Prostate gland (tissue), 2 donors: ENCODE results near the gene ZSWIM1.

Source experiments
- POLR2A ChIP-seq: fragments of 450-650 bp; IDR thresholded peaks from one replicate; pipeline ENCODE4 v1.6.1; 2016; ENCODE audit warnings: antibody characterized with exemption, mild to moderate bottlenecking
- POLR2AphosphoS5 ChIP-seq: sonication (generic); formaldehyde crosslinking; IDR thresholded peaks from one replicate; pipeline ENCODE4 v1.6.1; 2017; ENCODE audit warnings: antibody characterized with exemption
- TF ChIP-seq, protein P1 (sequence below), 4 experiments: fragments of 200-600 bp in 2 of 4; fragments of 450-650 bp in 2 of 4; sonication (generic) in 2 of 4; IDR thresholded peaks; 1 replicate in 3 of 4; 2 replicates in 1 of 4; pipeline ENCODE4 v1.5.1; 2016 to 2019; ENCODE audit warnings: antibody characterized with exemption in 4 of 4, mild to moderate bottlenecking in 2 of 4, moderate library complexity in 2 of 4

DNA sequence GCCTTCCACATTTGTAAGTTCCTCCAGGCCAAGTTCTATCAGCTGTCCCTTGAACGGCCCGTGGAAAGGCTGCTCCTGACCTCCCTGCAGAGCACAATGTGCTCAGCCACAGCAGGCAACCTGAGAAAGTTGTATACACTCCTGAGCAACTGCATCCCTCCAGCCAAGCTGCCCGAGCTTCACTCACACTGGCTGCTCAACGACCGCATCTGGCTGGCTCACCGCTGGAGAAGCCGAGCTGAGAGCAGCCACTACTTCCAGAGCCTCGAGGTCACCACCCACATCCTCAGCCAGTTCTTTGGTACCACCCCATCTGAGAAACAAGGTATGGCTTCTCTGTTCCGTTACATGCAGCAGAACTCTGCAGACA, 2.1 kb downstream of the ZSWIM1 start:
- TF ChIP-seq, protein P1, sequence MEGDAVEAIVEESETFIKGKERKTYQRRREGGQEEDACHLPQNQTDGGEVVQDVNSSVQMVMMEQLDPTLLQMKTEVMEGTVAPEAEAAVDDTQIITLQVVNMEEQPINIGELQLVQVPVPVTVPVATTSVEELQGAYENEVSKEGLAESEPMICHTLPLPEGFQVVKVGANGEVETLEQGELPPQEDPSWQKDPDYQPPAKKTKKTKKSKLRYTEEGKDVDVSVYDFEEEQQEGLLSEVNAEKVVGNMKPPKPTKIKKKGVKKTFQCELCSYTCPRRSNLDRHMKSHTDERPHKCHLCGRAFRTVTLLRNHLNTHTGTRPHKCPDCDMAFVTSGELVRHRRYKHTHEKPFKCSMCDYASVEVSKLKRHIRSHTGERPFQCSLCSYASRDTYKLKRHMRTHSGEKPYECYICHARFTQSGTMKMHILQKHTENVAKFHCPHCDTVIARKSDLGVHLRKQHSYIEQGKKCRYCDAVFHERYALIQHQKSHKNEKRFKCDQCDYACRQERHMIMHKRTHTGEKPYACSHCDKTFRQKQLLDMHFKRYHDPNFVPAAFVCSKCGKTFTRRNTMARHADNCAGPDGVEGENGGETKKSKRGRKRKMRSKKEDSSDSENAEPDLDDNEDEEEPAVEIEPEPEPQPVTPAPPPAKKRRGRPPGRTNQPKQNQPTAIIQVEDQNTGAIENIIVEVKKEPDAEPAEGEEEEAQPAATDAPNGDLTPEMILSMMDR (IDR thresholded peaks at IDR 0.05) = no peak
- TF ChIP-seq POLR2A (no peak), POLR2AphosphoS5 (no peak)
